Measurements from ENCODE around the gene FEZ2.

Gene FEZ2

GRCh38 chr2:36587101-36587500 is 10.9 kb downstream of the FEZ2 start:
- no peak for DNase-seq

GRCh38 chr2:36586672-36587071 is 11.3 kb downstream of the FEZ2 start:
- DNase-seq, result no peak

GRCh38 chr2:36584148-36584794 is 13.7 kb downstream of the FEZ2 start:
- DNase-seq, result no peak

GRCh38 chr2:36582951-36583350 is 15.0 kb downstream of the FEZ2 start:
- no peak for DNase-seq

GRCh38 chr2:36582538-36582937 is 15.4 kb downstream of the FEZ2 start:
- DNase-seq, result no peak

GRCh38 chr2:36579297-36579664 is 18.7 kb downstream of the FEZ2 start:
- DNase-seq, result no peak

GRCh38 chr2:36578343-36579296 is 19.3 kb downstream of the FEZ2 start:
- no peak for DNase-seq

GRCh38 chr2:36577884-36578283 is 20.1 kb downstream of the FEZ2 start:
- DNase-seq, result no peak

GRCh38 chr2:36574560-36574959 is 23.4 kb downstream of the FEZ2 start:
- DNase-seq, result no peak

- no peak for DNase-seq
Observed at GRCh38 chr2:36573165-36573564, 24.8 kb downstream of the FEZ2 start.

- DNase-seq, result no peak
Observed at GRCh38 chr2:36572719-36573059, 25.3 kb downstream of the FEZ2 start.

- DNase-seq, result no peak
Observed at GRCh38 chr2:36572054-36572718, 25.8 kb downstream of the FEZ2 start.

GRCh38 chr2:36570416-36570815 is 27.6 kb downstream of the FEZ2 start:
- DNase-seq, result peak in 1 of 3 donors; percentile 42

GRCh38 chr2:36569267-36569856 is 28.6 kb downstream of the FEZ2 start:
- DNase-seq, result no peak

GRCh38 chr2:36568516-36569246 is 29.3 kb downstream of the FEZ2 start:
- no peak for DNase-seq

- DNase-seq, result no peak
Observed at GRCh38 chr2:36567711-36568408, 30.1 kb downstream of the FEZ2 start.

GRCh38 chr2:36566887-36567286 is 31.1 kb downstream of the FEZ2 start:
- DNase-seq, result no peak

GRCh38 chr2:36565712-36566111 is 32.3 kb downstream of the FEZ2 start:
- no peak for DNase-seq

- no peak for DNase-seq
Observed at GRCh38 chr2:36564377-36564930, 33.5 kb downstream of the FEZ2 start.

- DNase-seq, result peak; percentile 53 to 84 (median 69)
Observed at GRCh38 chr2:36562973-36563532, 34.9 kb downstream of the FEZ2 start.

- peak in 1 of 3 donors; percentile 39 for DNase-seq
Observed at GRCh38 chr2:36562240-36562639, 35.7 kb downstream of the FEZ2 start.

Measured in suppressor macrophage treated with lipopolysaccharide for 1 hour (primary cell).